A673 (cell line): Measurements from ENCODE around the gene KLRF2. TPM values are rescaled to one million over a fixed set of nuclear protein-coding genes. Genes with fewer than 3 reads are reported as not detected.
"Not testable (repeated sequence)": the region's sequence is repeated elsewhere in the genome, so short reads cannot be mapped to it uniquely, and the experiment has no call there.

ENCODE experiments used
- BruUV-seq: library from RNA; stranded (reverse); fragments of 400-500 nt; replicated peaks from 2 replicates; lab custom pipeline; 2021; lab: Mats Ljungman, UMichigan
- CTCF ChIA-PET: fragments of 300-600 bp; sonication (Branson Sonifier 250); formaldehyde crosslinking; loops from one replicate; lab custom pipeline; 2022; ENCODE audit warnings: antibody characterized with exemption; lab: Charles Lee
- POLR2A ChIA-PET: fragments of 300-600 bp; sonication (Branson Sonifier 250); formaldehyde crosslinking; loops from one replicate; lab custom pipeline; 2022; ENCODE audit warnings: antibody characterized with exemption; ENCODE audit not compliant: low non-redundant PET; lab: Charles Lee
- DNase-seq: peaks from one replicate; pipeline ENCODE4 v3.0.0-alpha.2; 2015; ENCODE audit warnings: low spot score
- H3K27ac ChIP-seq: fragments of 200-600 bp; sonication (generic); 2 replicates; pipeline ENCODE4 v1.5.1; 2016; ENCODE audit warnings: mixed run types, low read depth, mild to moderate bottlenecking, mixed read lengths, antibody characterized with exemption, low read length; ENCODE audit not compliant: poor library complexity, severe bottlenecking
- H3K27me3 ChIP-seq: fragments of 200-600 bp; sonication (generic); replicated peaks from 2 replicates; pipeline ENCODE4 v1.6.1; 2017; ENCODE audit warnings: mixed run types, low read depth, mild to moderate bottlenecking, mixed read lengths, antibody characterized with exemption, low read length; ENCODE audit not compliant: insufficient read depth, poor library complexity
- H3K36me3 ChIP-seq: fragments of 200-600 bp; sonication (generic); 2 replicates; pipeline ENCODE4 v1.6.1; 2016; ENCODE audit warnings: mixed run types, mild to moderate bottlenecking, mixed read lengths, antibody characterized with exemption, low read length; ENCODE audit not compliant: insufficient read depth, poor library complexity, severe bottlenecking
- H3K4me1 ChIP-seq: fragments of 200-600 bp; sonication (generic); 2 replicates; pipeline ENCODE4 v1.6.1; 2017; ENCODE audit warnings: mixed run types, mild to moderate bottlenecking, mixed read lengths, antibody characterized with exemption, low read length; ENCODE audit not compliant: insufficient read depth, poor library complexity, severe bottlenecking
- H3K4me3 ChIP-seq: fragments of 200-600 bp; sonication (generic); 2 replicates; pipeline ENCODE4 v1.5.1; 2016; ENCODE audit warnings: low read depth, mixed run types, mild to moderate bottlenecking, mixed read lengths, low read length; ENCODE audit not compliant: poor library complexity, severe bottlenecking
- H3K9me3 ChIP-seq: fragments of 200-600 bp; sonication (generic); 2 replicates; pipeline ENCODE4 v1.6.1; 2016; ENCODE audit warnings: mixed run types, low read depth, mild to moderate bottlenecking, mixed read lengths, antibody characterized with exemption, low read length; ENCODE audit not compliant: poor library complexity, severe bottlenecking
- EZH2 ChIP-seq: fragments of 200-600 bp; sonication (generic); IDR thresholded peaks from 2 replicates; pipeline ENCODE4 v1.6.1; 2017; ENCODE audit warnings: borderline replicate concordance, low read depth, mild to moderate bottlenecking, mixed read lengths, antibody characterized with exemption, low read length; ENCODE audit not compliant: poor library complexity, severe bottlenecking
- intact Hi-C: fragments of 100-400 bp; cut with micrococcal nuclease; formaldehyde crosslinking; loops from one replicate; pipeline ENCODE4 v1.10.0; 2022; ENCODE audit not compliant: unreplicated experiment
- total RNA-seq: library from RNA; stranded (reverse); gene quantifications from 2 replicates; pipeline ENCODE4 v1.2.3, GENCODE V29; 2021
- TF ChIP-seq, protein P1 (sequence below): fragments of 300-800, 200-600 bp; sonication (generic); conservative IDR thresholded peaks from 2 replicates; pipeline ENCODE4 v1.5.1; 2017; ENCODE audit warnings: low read depth, mild to moderate bottlenecking, antibody characterized with exemption, low read length, moderate library complexity, mixed read lengths

Gene KLRF2
- total RNA-seq, 1 experiment from 2014 or later, result not detected

DNA sequence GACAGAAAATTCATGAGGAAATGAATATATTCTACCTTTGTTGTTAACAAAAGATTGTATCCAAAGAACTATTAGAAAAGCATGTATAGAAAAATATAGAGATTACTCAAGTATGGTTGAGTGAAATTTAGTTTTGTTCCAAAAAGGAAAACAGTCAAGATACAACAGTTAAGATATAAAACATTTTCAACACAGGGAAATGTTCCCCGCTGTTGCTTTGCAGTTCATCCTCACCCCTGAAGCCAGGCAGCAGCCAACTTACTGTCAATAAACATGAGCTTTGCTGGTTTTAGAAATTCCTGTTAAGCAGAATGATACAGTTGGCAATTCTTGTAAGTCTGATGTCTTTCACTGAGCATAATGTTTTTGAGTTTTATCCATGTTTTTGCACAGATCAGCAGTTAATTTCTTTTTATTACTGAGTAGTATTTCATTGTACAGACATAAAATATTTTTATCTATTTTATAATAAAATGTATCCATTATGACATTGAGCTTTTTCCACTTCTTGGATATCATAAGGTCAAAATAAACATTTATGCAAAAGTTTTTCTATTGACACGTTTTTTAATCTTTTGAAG lies 10.9 kb upstream of the KLRF2 start:
- TF ChIP-seq, protein P1, sequence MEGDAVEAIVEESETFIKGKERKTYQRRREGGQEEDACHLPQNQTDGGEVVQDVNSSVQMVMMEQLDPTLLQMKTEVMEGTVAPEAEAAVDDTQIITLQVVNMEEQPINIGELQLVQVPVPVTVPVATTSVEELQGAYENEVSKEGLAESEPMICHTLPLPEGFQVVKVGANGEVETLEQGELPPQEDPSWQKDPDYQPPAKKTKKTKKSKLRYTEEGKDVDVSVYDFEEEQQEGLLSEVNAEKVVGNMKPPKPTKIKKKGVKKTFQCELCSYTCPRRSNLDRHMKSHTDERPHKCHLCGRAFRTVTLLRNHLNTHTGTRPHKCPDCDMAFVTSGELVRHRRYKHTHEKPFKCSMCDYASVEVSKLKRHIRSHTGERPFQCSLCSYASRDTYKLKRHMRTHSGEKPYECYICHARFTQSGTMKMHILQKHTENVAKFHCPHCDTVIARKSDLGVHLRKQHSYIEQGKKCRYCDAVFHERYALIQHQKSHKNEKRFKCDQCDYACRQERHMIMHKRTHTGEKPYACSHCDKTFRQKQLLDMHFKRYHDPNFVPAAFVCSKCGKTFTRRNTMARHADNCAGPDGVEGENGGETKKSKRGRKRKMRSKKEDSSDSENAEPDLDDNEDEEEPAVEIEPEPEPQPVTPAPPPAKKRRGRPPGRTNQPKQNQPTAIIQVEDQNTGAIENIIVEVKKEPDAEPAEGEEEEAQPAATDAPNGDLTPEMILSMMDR, result no peak
- no peak for TF ChIP-seq EZH2
- Histone ChIP-seq H3K4me3 (peak overlapping the region; percentile 53), H3K9me3 (no peaks in the 10 kb centered on the region), H3K27ac (peak overlapping the region; percentile 74), H3K36me3 (no peaks in the 10 kb centered on the region), H3K4me1 (peaks cover 4% of the 10 kb centered on the region), H3K27me3 (no peaks in the 10 kb centered on the region)
- intact Hi-C loops, result no loop called here
- ChIA-PET CTCF (no interaction called here), POLR2A (interaction anchor here (0.6 kb wide), 1 partner anchor 40 kb away, joined by 4 read pairs; no protein-coding TSS in a partner anchor)
- no TSS peak for BruUV-seq
- DNase-seq, result peak; percentile 37

DNA sequence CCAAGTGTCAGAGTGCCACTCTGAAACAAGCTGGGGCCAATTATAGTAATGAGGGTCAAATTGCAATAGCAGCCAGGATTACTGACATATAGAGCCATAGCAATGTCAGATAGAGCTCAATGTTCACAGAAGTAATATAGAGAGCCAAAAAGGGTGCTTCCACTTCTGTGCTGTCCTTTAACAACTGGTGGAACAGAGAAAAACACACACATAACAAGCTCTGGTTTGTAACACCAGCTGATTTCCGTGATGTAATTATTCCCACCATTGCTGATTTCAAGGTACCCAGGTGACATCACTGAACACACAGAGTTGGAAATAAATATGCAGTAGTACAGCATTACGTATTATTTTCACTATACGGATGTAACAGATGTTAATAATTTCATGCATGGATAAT lies 9.1 kb upstream of the KLRF2 start:
- intact Hi-C loops, result no loop called here
- H3K9me3 ChIP-seq, result no peaks in the 10 kb centered on the region
- CTCF ChIA-PET, result no interaction called here
- no peaks in the 10 kb centered on the region for H3K27me3 ChIP-seq
- H3K36me3 ChIP-seq, result no peaks in the 10 kb centered on the region
- H3K4me1 ChIP-seq, result peaks cover 4% of the 10 kb centered on the region
- TF ChIP-seq, protein P1, result no peak
- no peak overlapping the region for H3K27ac ChIP-seq
- no peak overlapping the region for H3K4me3 ChIP-seq
- DNase-seq, result no peak
- POLR2A ChIA-PET, result no interaction called here
- no TSS peak for BruUV-seq

DNA sequence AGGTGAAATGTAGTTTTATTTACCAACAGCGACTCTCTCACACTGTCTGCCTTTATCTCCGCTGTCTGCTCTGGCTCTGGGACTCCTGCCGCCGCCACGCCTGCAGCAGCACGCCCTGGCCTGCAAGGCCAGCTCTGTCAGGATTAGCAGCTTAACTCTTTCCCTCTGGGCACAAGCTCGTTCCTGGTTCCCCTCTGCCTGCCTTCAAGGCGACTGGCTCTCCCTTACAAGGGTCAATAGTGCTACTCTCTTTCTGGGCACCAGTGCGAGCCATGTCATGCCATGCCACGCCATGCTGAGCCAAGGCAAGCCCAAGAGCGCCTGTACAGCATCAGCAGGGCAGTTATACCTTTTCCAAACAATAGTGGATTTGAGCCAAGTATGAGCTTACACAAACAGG lies 8.5 kb upstream of the KLRF2 start:
- BruUV-seq, result no TSS peak
- CTCF ChIA-PET, result no interaction called here
- no peak for DNase-seq

DNA sequence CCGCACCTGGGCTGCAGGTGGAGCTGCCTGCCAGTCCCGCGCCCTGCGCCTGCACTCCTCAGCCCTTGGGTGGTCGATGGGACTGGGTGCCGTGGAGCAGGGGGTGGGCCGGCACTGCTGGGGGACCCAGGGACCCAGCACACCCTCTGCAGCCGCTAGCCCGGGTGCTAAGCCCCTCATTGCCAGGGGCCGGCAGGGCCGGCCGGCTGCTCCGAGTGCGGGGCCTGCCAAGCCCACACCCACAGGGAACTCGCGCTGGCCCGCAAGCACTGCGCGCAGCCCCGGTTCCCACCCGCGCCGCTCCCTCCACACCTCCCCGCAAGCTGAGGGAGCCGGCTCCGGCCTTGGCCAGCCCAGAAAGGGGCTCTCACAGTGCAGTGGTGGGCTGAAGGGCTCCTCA lies 5.2 kb upstream of the KLRF2 start:
- BruUV-seq, result not testable (repeated sequence)

More for the DNA sequence above, 8.5 kb upstream of the KLRF2 start:
- H3K9me3 ChIP-seq, result no peaks in the 10 kb centered on the region
- peaks cover 4% of the 10 kb centered on the region for H3K4me1 ChIP-seq
- intact Hi-C loops, result no loop called here
- no peak overlapping the region for H3K27ac ChIP-seq
- no peaks in the 10 kb centered on the region for H3K27me3 ChIP-seq
- no peak for TF ChIP-seq EZH2
- TF ChIP-seq, protein P1, result no peak
- no peaks in the 10 kb centered on the region for H3K36me3 ChIP-seq
- H3K4me3 ChIP-seq, result no peak overlapping the region
- POLR2A ChIA-PET, result no interaction called here

More for the DNA sequence above, 5.2 kb upstream of the KLRF2 start:
- H3K4me3 ChIP-seq, H3K9me3 ChIP-seq, H3K27ac ChIP-seq, H3K27me3 ChIP-seq, H3K4me1 ChIP-seq, DNase-seq, POLR2A ChIA-PET, H3K36me3 ChIP-seq, CTCF ChIA-PET, intact Hi-C loops: not testable (repeated sequence)
